GM12891 (cell line): ENCODE data around the gene GNRH2.

Experiments used
- DNase-seq: peaks from one replicate; pipeline ENCODE4 v3.0.0; 2011; ENCODE audit warnings: low spot score; ENCODE audit not compliant: insufficient read length
- FAIRE-seq: peaks from 2 replicates; lab custom pipeline; 2011; peaks lifted over from hg19 to GRCh38; lab: Jason Lieb, UNC
- PAX5 ChIP-seq: IDR thresholded peaks from 2 replicates; pipeline ENCODE4 v1.6.1; 2011; ENCODE audit warnings: low read length, moderate library complexity, mild to moderate bottlenecking; ENCODE audit not compliant: insufficient read depth, severe bottlenecking
- POLR2A ChIP-seq: IDR thresholded peaks from 2 replicates; pipeline ENCODE4 v1.6.1; 2011; ENCODE audit warnings: low read depth, low read length, control low read depth
- POLR2AphosphoS5 ChIP-seq: IDR thresholded peaks from 2 replicates; pipeline ENCODE4 v1.6.1; 2011; ENCODE audit warnings: low read depth, low read length, control low read depth
- POU2F2 ChIP-seq: IDR thresholded peaks from 2 replicates; pipeline ENCODE4 v1.6.1; 2011; ENCODE audit warnings: low read depth, mild to moderate bottlenecking, control low read depth, low read length, moderate library complexity
- SPI1 ChIP-seq: IDR thresholded peaks from 2 replicates; pipeline ENCODE4 v1.6.1; 2011; ENCODE audit warnings: low read depth, low read length, control low read depth
- TAF1 ChIP-seq: IDR thresholded peaks from 2 replicates; pipeline ENCODE4 v1.6.1; 2011; ENCODE audit warnings: low read depth, low read length, control low read depth

GNRH2 gene

GRCh38 chr20:3041854-3042409 lies 1.5 kb upstream of the GNRH2 start:
- TF ChIP-seq POLR2AphosphoS5 (no peak), POLR2A (no peak), POU2F2 (no peak), SPI1 (no peak)
- FAIRE-seq: no peak
- no peak for DNase-seq

GRCh38 chr20:3042625-3043024 lies 797 bp upstream of the GNRH2 start:
- no peak for TF ChIP-seq POLR2AphosphoS5
- TF ChIP-seq POU2F2: no peak
- no peak for TF ChIP-seq TAF1
- TF ChIP-seq SPI1: no peak
- TF ChIP-seq POLR2A: no peak
- no peak for DNase-seq
- no peak for FAIRE-seq

- TF ChIP-seq PAX5 (no peak), SPI1 (no peak)
- DNase-seq (no peak), FAIRE-seq (no peak)
Observed at GRCh38 chr20:3044336-3044965, 1.0 kb downstream of the GNRH2 start.

- no peak for FAIRE-seq
- TF ChIP-seq POLR2AphosphoS5 (no peak), SPI1 (no peak), POLR2A (peak; percentile 25; the same call in 1 of the 2 replicates), POU2F2 (no peak), TAF1 (no peak), PAX5 (no peak)
- peak; percentile 66 for DNase-seq
Observed at GRCh38 chr20:3045042-3045815, 1.8 kb downstream of the GNRH2 start.

- TF ChIP-seq TAF1 (no peak), PAX5 (no peak), SPI1 (no peak), POLR2A (no peak), POU2F2 (no peak), POLR2AphosphoS5 (no peak)
- FAIRE-seq: peak; percentile 95
- peak; percentile 96 for DNase-seq
Observed at GRCh38 chr20:3045816-3046676, 2.6 kb downstream of the GNRH2 start, which contains the start of gene MRPS26. MRPS26 (plus strand) TSS chr20:3046052; CDS start chr20:3046069, 17 bp downstream.

GRCh38 chr20:3046677-3047462 lies 3.4 kb downstream of the GNRH2 start:
- FAIRE-seq (no peak), DNase-seq (peak; percentile 45)
- no peak for TF ChIP-seq SPI1
- no peak for TF ChIP-seq POLR2AphosphoS5
- no peak for TF ChIP-seq PAX5
- no peak for TF ChIP-seq POLR2A

- DNase-seq (no peak), FAIRE-seq (no peak)
- TF ChIP-seq PAX5 (no peak), SPI1 (no peak), POLR2A (no peak), TAF1 (no peak), POLR2AphosphoS5 (no peak), POU2F2 (no peak)
Observed at GRCh38 chr20:3047486-3048419, 4.3 kb downstream of the GNRH2 start.
